ENCODE results near the gene KPNB1.

GRCh38 chr17:47634870-47635269, 14.8 kb upstream of the KPNB1 start:
- TF ChIP-seq CTCF (IDR thresholded peaks at IDR 0.05; ENCODE audit: borderline replicate concordance, extremely low read depth, low read length, poor library complexity, severe bottlenecking): no peak
- no peak for TF ChIP-seq EZH2 (IDR thresholded peaks at IDR 0.05; ENCODE audit: borderline replicate concordance, low read depth, low read length, severe bottlenecking)
